WTC11 (cell line): ENCODE data around the gene EPYC. TPM values are rescaled to one million over a fixed set of nuclear protein-coding genes. Genes with fewer than 3 reads are reported as not detected.

ENCODE experiments used
- ATAC-seq: fragments of 200-7000 bp; cut with Tn5 transposase; 2 replicates; pipeline ENCODE4 v1.10.0; 2021; ENCODE audit warnings: mild to moderate bottlenecking, moderate library complexity
- CTCF ChIA-PET: fragments of 300-600 bp; sonication (Branson Sonifier 250); formaldehyde crosslinking; loops from one replicate; lab custom pipeline; 2021; ENCODE audit warnings: antibody characterized with exemption; lab: Charles Lee
- POLR2A ChIA-PET: fragments of 350-600 bp; sonication (Branson Sonifier 250); formaldehyde crosslinking; loops from one replicate; lab custom pipeline; 2021; ENCODE audit warnings: antibody characterized with exemption; lab: Charles Lee
- DNase-seq: peaks from one replicate; pipeline ENCODE4 v3.0.0; 2021; ENCODE audit warnings: low spot score
- H3K27ac Mint-ChIP-seq: 2 replicates; pipeline ENCODE4 v1.8.0; 2021; ENCODE audit warnings: mixed read lengths
- H3K27me3 Mint-ChIP-seq: 2 replicates; pipeline ENCODE4 v1.8.0; 2021; ENCODE audit warnings: low read depth, mild to moderate bottlenecking, moderate library complexity, mixed read lengths
- H3K36me3 Mint-ChIP-seq: 2 replicates; pipeline ENCODE4 v1.8.0; 2021; ENCODE audit warnings: mixed read lengths
- H3K4me1 Mint-ChIP-seq: 2 replicates; pipeline ENCODE4 v1.8.0; 2022; ENCODE audit warnings: mixed read lengths
- H3K4me3 Mint-ChIP-seq: 2 replicates; pipeline ENCODE4 v1.8.0; 2021; ENCODE audit warnings: mild to moderate bottlenecking, moderate library complexity, mixed read lengths
- H3K9me3 Mint-ChIP-seq: 2 replicates; pipeline ENCODE4 v1.8.0; 2021; ENCODE audit warnings: mixed read lengths
- EMX1 ChIP-seq: fragments of 250-450 bp; sonication (Bioruptor Pico); IDR thresholded peaks from 2 replicates; pipeline ENCODE4 v1.8.0; 2021; ENCODE audit warnings: mild to moderate bottlenecking
- FOXJ3 ChIP-seq: sonication (generic); formaldehyde crosslinking; IDR thresholded peaks from 2 replicates; pipeline ENCODE4 v1.9.0; 2021; ENCODE audit warnings: missing genetic modification reagents, mild to moderate bottlenecking, borderline replicate concordance
- FOXK1 ChIP-seq: sonication (generic); formaldehyde crosslinking; IDR thresholded peaks from 2 replicates; pipeline ENCODE4 v1.8.0; 2022; ENCODE audit warnings: mild to moderate bottlenecking, moderate library complexity, missing genetic modification reagents
- HMGA2 ChIP-seq: fragments of 250-450 bp; sonication (Bioruptor Pico); IDR thresholded peaks from 2 replicates; pipeline ENCODE4 v1.4.0; 2021; ENCODE audit warnings: mild to moderate bottlenecking, moderate library complexity
- JAZF1 ChIP-seq: fragments of 250-450 bp; sonication (Bioruptor Pico); IDR thresholded peaks from 2 replicates; pipeline ENCODE4 v1.9.0; 2021; ENCODE audit warnings: moderate library complexity, mild to moderate bottlenecking, inconsistent platforms
- JUN ChIP-seq: sonication (generic); formaldehyde crosslinking; IDR thresholded peaks from 2 replicates; pipeline ENCODE4 v1.8.0; 2023; ENCODE audit warnings: mild to moderate bottlenecking, missing genetic modification reagents
- MXD4 ChIP-seq: fragments of 250-450 bp; sonication (Bioruptor Pico); IDR thresholded peaks from 2 replicates; pipeline ENCODE4 v1.8.0; 2021; ENCODE audit warnings: mild to moderate bottlenecking, moderate library complexity, borderline replicate concordance
- NR2C2 ChIP-seq: sonication (generic); formaldehyde crosslinking; IDR thresholded peaks from 2 replicates; pipeline ENCODE4 v1.8.0; 2022; ENCODE audit warnings: mild to moderate bottlenecking, missing genetic modification reagents
- NR3C1 ChIP-seq: sonication (generic); formaldehyde crosslinking; conservative IDR thresholded peaks from 2 replicates; pipeline ENCODE4 v1.8.1; 2023; ENCODE audit warnings: low read depth, mild to moderate bottlenecking, missing genetic modification reagents
- RELA ChIP-seq: sonication (generic); formaldehyde crosslinking; IDR thresholded peaks from 2 replicates; pipeline ENCODE4 v1.8.1; 2022; ENCODE audit warnings: missing genetic modification reagents, mild to moderate bottlenecking, borderline replicate concordance
- SMAD3 ChIP-seq: sonication (generic); formaldehyde crosslinking; IDR thresholded peaks from 2 replicates; pipeline ENCODE4 v1.8.0; 2022; ENCODE audit warnings: missing genetic modification reagents, mild to moderate bottlenecking, borderline replicate concordance
- SP1 ChIP-seq: sonication (generic); formaldehyde crosslinking; conservative IDR thresholded peaks from 2 replicates; pipeline ENCODE4 v1.8.1; 2022; ENCODE audit warnings: missing genetic modification reagents
- TEAD1 ChIP-seq: sonication (generic); formaldehyde crosslinking; IDR thresholded peaks from 2 replicates; pipeline ENCODE4 v1.8.0; 2022; ENCODE audit warnings: mild to moderate bottlenecking, missing genetic modification reagents
- TP53 ChIP-seq: sonication (generic); formaldehyde crosslinking; IDR thresholded peaks from 2 replicates; pipeline ENCODE4 v1.8.1; 2023; ENCODE audit warnings: mild to moderate bottlenecking, missing genetic modification reagents
- ZNF263 ChIP-seq: sonication (generic); formaldehyde crosslinking; IDR thresholded peaks from 2 replicates; pipeline ENCODE4 v1.8.1; 2022; ENCODE audit warnings: low read depth, mild to moderate bottlenecking, moderate library complexity, missing genetic modification reagents
- ZNF423 ChIP-seq: fragments of 250-450 bp; sonication (Bioruptor Pico); IDR thresholded peaks from 2 replicates; pipeline ENCODE4 v2.1.2; 2022; ENCODE audit warnings: mild to moderate bottlenecking, moderate library complexity
- total RNA-seq: library from RNA; stranded (reverse); gene quantifications from 3 replicates; pipeline ENCODE4 v1.2.3, GENCODE V29; 2021
- TF ChIP-seq, protein P1 (sequence below): fragments of 250-450 bp; sonication (Bioruptor Pico); IDR thresholded peaks from 2 replicates; pipeline ENCODE4 v2.1.2; 2022; ENCODE audit warnings: mild to moderate bottlenecking, moderate library complexity
- TF ChIP-seq, protein P2 (sequence below): fragments of 250-450 bp; sonication (Bioruptor Pico); IDR thresholded peaks from 2 replicates; pipeline ENCODE4 v1.9.0; 2021; ENCODE audit warnings: moderate library complexity, mild to moderate bottlenecking, inconsistent platforms, borderline replicate concordance
- TF ChIP-seq, protein P3 (sequence below): sonication (generic); formaldehyde crosslinking; IDR thresholded peaks from 2 replicates; pipeline ENCODE4 v1.8.0; 2022; ENCODE audit warnings: mild to moderate bottlenecking, missing genetic modification reagents
- TF ChIP-seq, protein P4 (sequence below): sonication (generic); formaldehyde crosslinking; IDR thresholded peaks from 2 replicates; pipeline ENCODE4 v1.8.0; 2023; ENCODE audit warnings: missing genetic modification reagents
- TF ChIP-seq, protein P5 (sequence below): sonication (generic); formaldehyde crosslinking; IDR thresholded peaks from 2 replicates; pipeline ENCODE4 v1.8.1; 2022; ENCODE audit warnings: mild to moderate bottlenecking, moderate library complexity, missing genetic modification reagents
- TF ChIP-seq, protein P6 (sequence below): fragments of 200-600 bp; IDR thresholded peaks from 2 replicates; pipeline ENCODE4 v1.8.0; 2022; ENCODE audit warnings: antibody characterized with exemption
- TF ChIP-seq, protein P7 (sequence below): sonication (generic); formaldehyde crosslinking; IDR thresholded peaks from 2 replicates; pipeline ENCODE4 v1.8.0; 2022; ENCODE audit warnings: mild to moderate bottlenecking, missing genetic modification reagents
- TF ChIP-seq, protein P8 (sequence below): sonication (generic); formaldehyde crosslinking; IDR thresholded peaks from 2 replicates; pipeline ENCODE4 v1.8.1; 2023; ENCODE audit warnings: mild to moderate bottlenecking, missing genetic modification reagents, borderline replicate concordance

EPYC gene
- total RNA-seq, 1 experiment from 2014 or later, result not detected

DNA sequence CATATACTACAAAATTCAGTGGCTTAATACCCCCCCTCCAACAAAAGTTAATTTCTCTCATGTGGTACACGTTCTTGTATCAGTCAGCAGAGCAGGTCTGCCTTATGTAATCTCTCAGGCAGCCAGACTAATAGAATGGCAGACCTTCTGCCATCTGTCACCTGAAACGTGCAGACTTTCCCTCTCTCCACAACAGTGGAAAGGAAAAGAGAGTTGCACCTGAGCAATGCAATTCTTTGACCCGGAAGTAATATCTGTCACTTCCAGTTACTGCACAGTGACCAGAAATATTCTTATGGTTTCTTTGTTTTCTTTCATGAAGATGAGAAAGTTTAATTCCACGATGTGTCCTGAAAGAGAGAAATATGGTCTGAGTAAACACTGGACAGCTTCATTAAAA lies 38.6 kb upstream of the EPYC start:
- no peak overlapping the region for H3K4me3 Mint-ChIP-seq
- no peak for DNase-seq
- no peak overlapping the region for H3K27ac Mint-ChIP-seq
- H3K27me3 Mint-ChIP-seq, result no peaks in the 10 kb centered on the region; the same call in 1 of the 2 replicates
- no peak for TF ChIP-seq NR2C2 (CRISPR knock-in tag)
- TF ChIP-seq FOXJ3 (CRISPR knock-in tag), result no peak
- no peak for TF ChIP-seq EMX1 (CRISPR knock-in tag)
- TF ChIP-seq, protein P1, sequence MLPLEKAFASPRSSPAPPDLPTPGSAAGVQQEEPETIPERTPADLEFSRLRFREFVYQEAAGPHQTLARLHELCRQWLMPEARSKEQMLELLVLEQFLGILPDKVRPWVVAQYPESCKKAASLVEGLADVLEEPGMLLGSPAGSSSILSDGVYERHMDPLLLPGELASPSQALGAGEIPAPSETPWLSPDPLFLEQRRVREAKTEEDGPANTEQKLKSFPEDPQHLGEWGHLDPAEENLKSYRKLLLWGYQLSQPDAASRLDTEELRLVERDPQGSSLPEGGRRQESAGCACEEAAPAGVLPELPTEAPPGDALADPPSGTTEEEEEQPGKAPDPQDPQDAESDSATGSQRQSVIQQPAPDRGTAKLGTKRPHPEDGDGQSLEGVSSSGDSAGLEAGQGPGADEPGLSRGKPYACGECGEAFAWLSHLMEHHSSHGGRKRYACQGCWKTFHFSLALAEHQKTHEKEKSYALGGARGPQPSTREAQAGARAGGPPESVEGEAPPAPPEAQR, result no peak
- TF ChIP-seq, protein P2, sequence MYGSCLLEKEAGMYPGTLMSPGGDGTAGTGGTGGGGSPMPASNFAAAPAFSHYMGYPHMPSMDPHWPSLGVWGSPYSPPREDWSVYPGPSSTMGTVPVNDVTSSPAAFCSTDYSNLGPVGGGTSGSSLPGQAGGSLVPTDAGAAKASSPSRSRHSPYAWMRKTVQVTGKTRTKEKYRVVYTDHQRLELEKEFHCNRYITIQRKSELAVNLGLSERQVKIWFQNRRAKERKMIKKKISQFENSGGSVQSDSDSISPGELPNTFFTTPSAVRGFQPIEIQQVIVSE (CRISPR knock-in tag), result no peak
- no peak for TF ChIP-seq TEAD1 (CRISPR knock-in tag)
- TF ChIP-seq, protein P3, sequence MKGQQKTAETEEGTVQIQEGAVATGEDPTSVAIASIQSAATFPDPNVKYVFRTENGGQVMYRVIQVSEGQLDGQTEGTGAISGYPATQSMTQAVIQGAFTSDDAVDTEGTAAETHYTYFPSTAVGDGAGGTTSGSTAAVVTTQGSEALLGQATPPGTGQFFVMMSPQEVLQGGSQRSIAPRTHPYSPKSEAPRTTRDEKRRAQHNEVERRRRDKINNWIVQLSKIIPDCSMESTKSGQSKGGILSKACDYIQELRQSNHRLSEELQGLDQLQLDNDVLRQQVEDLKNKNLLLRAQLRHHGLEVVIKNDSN, result no peak
- no peak for TF ChIP-seq FOXK1 (CRISPR knock-in tag)
- TF ChIP-seq, protein P4, sequence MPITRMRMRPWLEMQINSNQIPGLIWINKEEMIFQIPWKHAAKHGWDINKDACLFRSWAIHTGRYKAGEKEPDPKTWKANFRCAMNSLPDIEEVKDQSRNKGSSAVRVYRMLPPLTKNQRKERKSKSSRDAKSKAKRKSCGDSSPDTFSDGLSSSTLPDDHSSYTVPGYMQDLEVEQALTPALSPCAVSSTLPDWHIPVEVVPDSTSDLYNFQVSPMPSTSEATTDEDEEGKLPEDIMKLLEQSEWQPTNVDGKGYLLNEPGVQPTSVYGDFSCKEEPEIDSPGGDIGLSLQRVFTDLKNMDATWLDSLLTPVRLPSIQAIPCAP (CRISPR knock-in tag), result no peak
- no peak for TF ChIP-seq SP1
- TF ChIP-seq NR3C1 (CRISPR knock-in tag), result no peak
- TF ChIP-seq JAZF1, result no peak
- no peak for TF ChIP-seq TP53 (CRISPR knock-in tag)
- no peak for TF ChIP-seq SMAD3 (CRISPR knock-in tag)
- TF ChIP-seq, protein P5, sequence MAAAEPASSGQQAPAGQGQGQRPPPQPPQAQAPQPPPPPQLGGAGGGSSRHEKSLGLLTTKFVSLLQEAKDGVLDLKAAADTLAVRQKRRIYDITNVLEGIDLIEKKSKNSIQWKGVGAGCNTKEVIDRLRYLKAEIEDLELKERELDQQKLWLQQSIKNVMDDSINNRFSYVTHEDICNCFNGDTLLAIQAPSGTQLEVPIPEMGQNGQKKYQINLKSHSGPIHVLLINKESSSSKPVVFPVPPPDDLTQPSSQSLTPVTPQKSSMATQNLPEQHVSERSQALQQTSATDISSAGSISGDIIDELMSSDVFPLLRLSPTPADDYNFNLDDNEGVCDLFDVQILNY (CRISPR knock-in tag), result no peak
- TF ChIP-seq, all 79 proteins: peak for 0
- Mint-ChIP-seq H3K36me3 (no peaks in the 10 kb centered on the region), H3K4me1 (peaks cover 6% of the 10 kb centered on the region), H3K9me3 (no peaks in the 10 kb centered on the region)
- POLR2A ChIA-PET, result no interaction called here
- CTCF ChIA-PET, result no interaction called here
- no peak for ATAC-seq

DNA sequence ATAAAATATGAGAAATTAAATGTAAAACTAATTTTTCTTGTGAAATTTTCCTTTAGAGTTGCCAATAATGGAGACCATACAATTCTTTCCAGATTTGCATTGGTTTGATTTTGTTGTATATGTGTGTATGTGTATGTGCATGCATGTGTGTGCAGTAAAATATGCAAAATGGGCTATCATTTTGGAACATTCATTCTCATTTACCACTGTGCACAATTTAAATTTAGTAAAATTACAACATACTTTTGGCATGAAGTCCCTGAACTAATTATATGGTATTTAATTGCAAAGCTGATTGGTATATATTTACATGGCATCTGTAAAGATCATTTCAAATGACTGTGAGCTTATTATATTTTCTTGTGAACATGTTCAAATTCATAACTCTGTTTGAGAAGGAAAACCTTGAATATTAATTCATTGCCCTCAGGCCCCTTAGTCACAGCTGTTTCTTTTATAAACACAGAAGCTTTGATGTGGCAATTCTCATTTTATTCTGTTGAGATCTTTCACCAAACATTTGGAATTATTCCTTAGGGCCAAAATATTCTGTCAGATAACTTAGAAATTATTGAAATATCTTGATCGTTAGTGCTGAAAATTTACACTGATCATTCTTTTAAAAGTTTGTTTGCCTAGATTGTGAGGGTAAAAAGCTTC lies 35.5 kb upstream of the EPYC start:
- H3K36me3 Mint-ChIP-seq, result no peaks in the 10 kb centered on the region
- ATAC-seq (no peak), DNase-seq (no peak)
- no peak overlapping the region for H3K27ac Mint-ChIP-seq
- ChIA-PET POLR2A (no interaction called here), CTCF (no interaction called here)
- H3K4me3 Mint-ChIP-seq, result no peak overlapping the region
- H3K27me3 Mint-ChIP-seq, result no peaks in the 10 kb centered on the region; the same call in 1 of the 2 replicates
- H3K4me1 Mint-ChIP-seq, result peaks cover 6% of the 10 kb centered on the region
- H3K9me3 Mint-ChIP-seq, result no peaks in the 10 kb centered on the region
- TF ChIP-seq MXD4 (no peak), ZNF423 (CRISPR knock-in tag) (no peak), TP53 (CRISPR knock-in tag) (no peak), RELA (CRISPR knock-in tag) (no peak), HMGA2 (CRISPR knock-in tag) (no peak), ZNF263 (CRISPR knock-in tag) (no peak), JUN (CRISPR knock-in tag) (no peak)
- TF ChIP-seq, protein P6, sequence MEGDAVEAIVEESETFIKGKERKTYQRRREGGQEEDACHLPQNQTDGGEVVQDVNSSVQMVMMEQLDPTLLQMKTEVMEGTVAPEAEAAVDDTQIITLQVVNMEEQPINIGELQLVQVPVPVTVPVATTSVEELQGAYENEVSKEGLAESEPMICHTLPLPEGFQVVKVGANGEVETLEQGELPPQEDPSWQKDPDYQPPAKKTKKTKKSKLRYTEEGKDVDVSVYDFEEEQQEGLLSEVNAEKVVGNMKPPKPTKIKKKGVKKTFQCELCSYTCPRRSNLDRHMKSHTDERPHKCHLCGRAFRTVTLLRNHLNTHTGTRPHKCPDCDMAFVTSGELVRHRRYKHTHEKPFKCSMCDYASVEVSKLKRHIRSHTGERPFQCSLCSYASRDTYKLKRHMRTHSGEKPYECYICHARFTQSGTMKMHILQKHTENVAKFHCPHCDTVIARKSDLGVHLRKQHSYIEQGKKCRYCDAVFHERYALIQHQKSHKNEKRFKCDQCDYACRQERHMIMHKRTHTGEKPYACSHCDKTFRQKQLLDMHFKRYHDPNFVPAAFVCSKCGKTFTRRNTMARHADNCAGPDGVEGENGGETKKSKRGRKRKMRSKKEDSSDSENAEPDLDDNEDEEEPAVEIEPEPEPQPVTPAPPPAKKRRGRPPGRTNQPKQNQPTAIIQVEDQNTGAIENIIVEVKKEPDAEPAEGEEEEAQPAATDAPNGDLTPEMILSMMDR, result no peak
- TF ChIP-seq, protein P7, sequence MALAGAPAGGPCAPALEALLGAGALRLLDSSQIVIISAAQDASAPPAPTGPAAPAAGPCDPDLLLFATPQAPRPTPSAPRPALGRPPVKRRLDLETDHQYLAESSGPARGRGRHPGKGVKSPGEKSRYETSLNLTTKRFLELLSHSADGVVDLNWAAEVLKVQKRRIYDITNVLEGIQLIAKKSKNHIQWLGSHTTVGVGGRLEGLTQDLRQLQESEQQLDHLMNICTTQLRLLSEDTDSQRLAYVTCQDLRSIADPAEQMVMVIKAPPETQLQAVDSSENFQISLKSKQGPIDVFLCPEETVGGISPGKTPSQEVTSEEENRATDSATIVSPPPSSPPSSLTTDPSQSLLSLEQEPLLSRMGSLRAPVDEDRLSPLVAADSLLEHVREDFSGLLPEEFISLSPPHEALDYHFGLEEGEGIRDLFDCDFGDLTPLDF (CRISPR knock-in tag), result no peak
- TF ChIP-seq, protein P8, sequence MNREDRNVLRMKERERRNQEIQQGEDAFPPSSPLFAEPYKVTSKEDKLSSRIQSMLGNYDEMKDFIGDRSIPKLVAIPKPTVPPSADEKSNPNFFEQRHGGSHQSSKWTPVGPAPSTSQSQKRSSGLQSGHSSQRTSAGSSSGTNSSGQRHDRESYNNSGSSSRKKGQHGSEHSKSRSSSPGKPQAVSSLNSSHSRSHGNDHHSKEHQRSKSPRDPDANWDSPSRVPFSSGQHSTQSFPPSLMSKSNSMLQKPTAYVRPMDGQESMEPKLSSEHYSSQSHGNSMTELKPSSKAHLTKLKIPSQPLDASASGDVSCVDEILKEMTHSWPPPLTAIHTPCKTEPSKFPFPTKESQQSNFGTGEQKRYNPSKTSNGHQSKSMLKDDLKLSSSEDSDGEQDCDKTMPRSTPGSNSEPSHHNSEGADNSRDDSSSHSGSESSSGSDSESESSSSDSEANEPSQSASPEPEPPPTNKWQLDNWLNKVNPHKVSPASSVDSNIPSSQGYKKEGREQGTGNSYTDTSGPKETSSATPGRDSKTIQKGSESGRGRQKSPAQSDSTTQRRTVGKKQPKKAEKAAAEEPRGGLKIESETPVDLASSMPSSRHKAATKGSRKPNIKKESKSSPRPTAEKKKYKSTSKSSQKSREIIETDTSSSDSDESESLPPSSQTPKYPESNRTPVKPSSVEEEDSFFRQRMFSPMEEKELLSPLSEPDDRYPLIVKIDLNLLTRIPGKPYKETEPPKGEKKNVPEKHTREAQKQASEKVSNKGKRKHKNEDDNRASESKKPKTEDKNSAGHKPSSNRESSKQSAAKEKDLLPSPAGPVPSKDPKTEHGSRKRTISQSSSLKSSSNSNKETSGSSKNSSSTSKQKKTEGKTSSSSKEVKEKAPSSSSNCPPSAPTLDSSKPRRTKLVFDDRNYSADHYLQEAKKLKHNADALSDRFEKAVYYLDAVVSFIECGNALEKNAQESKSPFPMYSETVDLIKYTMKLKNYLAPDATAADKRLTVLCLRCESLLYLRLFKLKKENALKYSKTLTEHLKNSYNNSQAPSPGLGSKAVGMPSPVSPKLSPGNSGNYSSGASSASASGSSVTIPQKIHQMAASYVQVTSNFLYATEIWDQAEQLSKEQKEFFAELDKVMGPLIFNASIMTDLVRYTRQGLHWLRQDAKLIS, result no peak
